GM12891 (cell line): ENCODE results near the gene KRT28.

ENCODE experiments used
- POLR2A ChIP-seq: IDR thresholded peaks from 2 replicates; pipeline ENCODE4 v1.6.1; 2011; ENCODE audit warnings: low read depth, low read length, control low read depth
- POLR2AphosphoS5 ChIP-seq: IDR thresholded peaks from 2 replicates; pipeline ENCODE4 v1.6.1; 2011; ENCODE audit warnings: low read depth, low read length, control low read depth
- POU2F2 ChIP-seq: IDR thresholded peaks from 2 replicates; pipeline ENCODE4 v1.6.1; 2011; ENCODE audit warnings: low read depth, mild to moderate bottlenecking, control low read depth, low read length, moderate library complexity
- SPI1 ChIP-seq: IDR thresholded peaks from 2 replicates; pipeline ENCODE4 v1.6.1; 2011; ENCODE audit warnings: low read depth, low read length, control low read depth
- TAF1 ChIP-seq: IDR thresholded peaks from 2 replicates; pipeline ENCODE4 v1.6.1; 2011; ENCODE audit warnings: low read depth, low read length, control low read depth

DNA sequence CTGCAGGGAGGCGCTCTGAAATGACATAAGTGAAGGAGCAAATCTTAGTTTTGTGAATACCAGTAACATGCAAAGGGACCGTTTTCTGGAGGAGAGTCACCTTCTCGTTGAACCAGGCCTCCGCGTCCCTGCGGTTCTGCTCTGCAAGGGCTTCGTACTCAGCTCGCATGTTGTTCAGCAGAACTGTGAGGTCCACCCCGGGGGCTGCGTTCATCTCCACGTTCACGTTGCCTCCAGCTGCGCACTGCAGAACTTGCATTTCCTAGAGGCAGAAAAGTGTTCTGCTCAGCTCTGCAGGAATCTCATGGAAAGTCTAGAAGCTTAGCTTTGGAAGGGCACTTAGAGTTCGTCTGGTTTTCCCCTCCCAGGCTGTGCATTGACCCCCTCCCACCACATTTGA is 48.7 kb downstream of the KRT28 start:
- TF ChIP-seq POLR2AphosphoS5 (no peak), TAF1 (no peak), SPI1 (no peak), POLR2A (no peak), POU2F2 (no peak)
